GM11168 (cell line): ENCODE measurements around the gene CLEC1B.
"Not testable (repeated sequence)": the region's sequence is repeated elsewhere in the genome, so short reads cannot be mapped to it uniquely, and the experiment has no call there.

Experiments used
- in situ Hi-C: fragments of 300-500 bp; cut with MboI; formaldehyde crosslinking; loops from one replicate; pipeline ENCODE4 v1.12.0; 2022; ENCODE audit warnings: low sequenced_read_pairs; ENCODE audit not compliant: unreplicated experiment

The CLEC1B gene

GRCh38 chr12:9999016-9999415 lies at the start of gene CLEC1B:
Gene CLEC1B (minus strand): TSS chr12:9999121. CDS start chr12:9999100, 21 bp downstream.
- in situ Hi-C loops: no loop called here

DNA sequence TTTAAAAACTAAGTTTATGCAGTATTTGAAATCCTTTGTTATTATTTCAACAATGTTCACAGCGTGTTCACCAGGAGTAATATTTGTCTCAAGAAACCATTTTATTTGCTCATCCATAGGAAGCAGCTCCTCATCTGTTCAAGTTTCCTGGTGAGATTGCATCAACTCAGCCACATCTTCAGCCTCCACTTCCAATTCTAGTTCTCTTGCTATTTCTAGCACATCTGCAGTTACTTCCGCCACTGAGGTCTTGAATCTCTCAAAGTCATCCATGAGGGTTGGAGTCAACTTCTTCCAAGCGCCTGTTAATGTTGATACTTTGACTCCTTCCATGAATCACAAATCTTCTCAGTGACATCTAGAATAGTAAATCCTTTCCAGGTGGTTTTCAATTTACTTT lies 49.6 kb upstream of the CLEC1B start:
- in situ Hi-C loops: no loop called here

- in situ Hi-C loops: no loop called here
These were observed 43.2 kb upstream of the CLEC1B start for GRCh38 chr12:10042167-10042566.

- in situ Hi-C loops: no loop called here
These were observed 35.0 kb upstream of the CLEC1B start for GRCh38 chr12:10033783-10034545.

DNA sequence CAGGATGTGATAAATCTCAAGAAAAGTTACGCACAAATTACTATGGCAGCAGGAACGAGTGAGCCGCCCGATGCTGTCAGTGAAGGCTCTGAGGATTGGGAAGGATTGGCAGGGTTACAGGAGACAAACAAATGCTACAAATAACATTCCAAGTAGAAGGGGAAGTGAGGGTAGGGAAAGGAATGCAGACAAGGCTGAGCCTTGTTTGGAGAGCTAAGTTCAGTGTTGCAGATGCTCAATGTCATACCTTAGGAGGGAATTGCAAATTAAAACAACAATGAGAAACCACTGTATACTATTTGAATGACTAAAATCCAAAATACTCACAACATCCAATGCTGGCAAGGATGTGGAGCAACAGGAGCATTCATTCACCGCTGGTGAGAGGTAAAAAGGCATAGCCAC lies 32.9 kb upstream of the CLEC1B start:
- in situ Hi-C loops: no loop called here

- in situ Hi-C loops: no loop called here
These were observed 32.4 kb upstream of the CLEC1B start for GRCh38 chr12:10031321-10031720.

DNA sequence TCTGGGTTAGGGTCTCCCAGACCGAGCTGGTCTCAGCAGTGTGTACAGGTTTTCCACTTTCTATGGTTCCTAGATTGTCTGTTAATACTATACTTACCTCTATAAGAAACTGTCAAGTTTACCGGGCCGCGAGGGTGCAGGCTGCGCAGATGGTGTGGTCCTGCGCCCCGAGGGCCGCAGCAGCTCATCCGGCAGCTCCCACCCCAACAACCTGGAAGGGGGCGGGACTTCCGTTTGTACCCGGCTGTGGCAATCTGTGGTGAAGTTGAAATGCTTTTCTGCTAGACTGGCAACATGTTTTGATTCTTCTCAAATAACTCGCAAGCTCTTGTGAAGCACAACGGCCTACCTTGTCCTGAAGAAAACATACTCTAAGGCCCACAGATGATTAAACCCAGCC lies 31.5 kb upstream of the CLEC1B start, which contains the start of gene CLEC9A:
TSS of gene CLEC9A (plus strand) at position 237 of the 400 bp plus-strand sequence. CDS start 22,006 bp downstream, outside the sequence.
- in situ Hi-C loops: no loop called here

DNA sequence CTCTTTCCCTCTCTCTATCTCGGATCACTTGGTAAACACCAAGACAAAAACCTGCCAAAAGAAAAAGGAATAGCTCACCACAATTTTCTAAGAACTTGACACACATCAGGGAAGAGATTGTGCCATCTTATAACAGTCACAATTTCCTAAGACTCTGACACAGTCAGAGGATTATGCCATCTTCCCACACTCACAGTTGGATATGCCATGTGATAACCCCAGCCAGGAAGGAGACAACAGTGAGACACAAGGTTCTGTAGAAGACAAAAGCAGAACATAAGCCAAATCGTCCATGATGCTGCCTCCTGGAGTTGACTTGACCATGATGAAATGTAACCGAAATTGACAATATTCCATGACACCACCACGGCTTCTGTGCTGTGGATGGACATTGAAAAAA lies 28.8 kb upstream of the CLEC1B start:
- in situ Hi-C loops: no loop called here

- in situ Hi-C loops: no loop called here
These were observed 28.4 kb upstream of the CLEC1B start for GRCh38 chr12:10027311-10027710.

GRCh38 chr12:10026666-10027065 lies 27.7 kb upstream of the CLEC1B start:
- in situ Hi-C loops: not testable (repeated sequence)

GRCh38 chr12:10025236-10025635 lies 26.3 kb upstream of the CLEC1B start:
- in situ Hi-C loops: no loop called here

GRCh38 chr12:10021342-10021741 lies 22.4 kb upstream of the CLEC1B start:
- in situ Hi-C loops: no loop called here

DNA sequence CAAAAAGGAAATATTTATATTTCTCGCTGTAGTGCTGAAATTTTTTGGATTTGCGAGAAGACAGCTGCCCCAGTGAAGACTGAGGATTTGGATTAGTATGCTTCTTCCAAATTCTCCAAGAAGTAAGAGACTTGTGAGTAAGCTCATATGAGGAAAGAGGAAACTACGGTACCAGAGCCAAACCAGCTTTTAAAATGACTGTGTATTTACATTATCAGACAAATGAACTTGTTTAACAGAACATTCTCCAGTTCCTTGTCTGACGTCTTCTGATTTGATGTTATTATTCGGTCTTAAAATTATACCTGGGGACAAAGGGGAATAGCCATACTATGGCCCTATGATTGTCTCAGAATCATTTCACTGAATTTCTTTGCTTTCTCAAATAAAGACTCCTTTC lies 19.5 kb upstream of the CLEC1B start:
- in situ Hi-C loops: no loop called here

DNA sequence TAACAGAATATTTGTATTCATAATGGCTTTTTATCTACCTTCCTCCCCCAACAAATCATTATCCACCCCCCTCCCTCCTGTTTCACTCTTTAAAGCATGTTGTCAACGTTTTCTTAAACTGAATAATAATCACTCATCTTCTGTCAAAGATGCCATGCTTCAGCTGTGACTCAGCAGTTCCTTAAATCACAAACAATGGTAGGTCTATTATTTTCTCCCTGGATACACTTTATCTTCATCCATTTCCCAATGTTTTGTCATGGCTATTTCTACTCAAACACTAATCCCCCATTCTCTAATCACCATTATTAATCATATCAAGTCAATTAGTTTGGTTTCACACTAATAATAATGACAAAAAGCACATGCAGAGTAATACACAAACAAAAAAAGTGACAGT lies 18.0 kb upstream of the CLEC1B start:
- in situ Hi-C loops: no loop called here

- in situ Hi-C loops: no loop called here
These were observed 16.5 kb upstream of the CLEC1B start for GRCh38 chr12:10015450-10015849.

DNA sequence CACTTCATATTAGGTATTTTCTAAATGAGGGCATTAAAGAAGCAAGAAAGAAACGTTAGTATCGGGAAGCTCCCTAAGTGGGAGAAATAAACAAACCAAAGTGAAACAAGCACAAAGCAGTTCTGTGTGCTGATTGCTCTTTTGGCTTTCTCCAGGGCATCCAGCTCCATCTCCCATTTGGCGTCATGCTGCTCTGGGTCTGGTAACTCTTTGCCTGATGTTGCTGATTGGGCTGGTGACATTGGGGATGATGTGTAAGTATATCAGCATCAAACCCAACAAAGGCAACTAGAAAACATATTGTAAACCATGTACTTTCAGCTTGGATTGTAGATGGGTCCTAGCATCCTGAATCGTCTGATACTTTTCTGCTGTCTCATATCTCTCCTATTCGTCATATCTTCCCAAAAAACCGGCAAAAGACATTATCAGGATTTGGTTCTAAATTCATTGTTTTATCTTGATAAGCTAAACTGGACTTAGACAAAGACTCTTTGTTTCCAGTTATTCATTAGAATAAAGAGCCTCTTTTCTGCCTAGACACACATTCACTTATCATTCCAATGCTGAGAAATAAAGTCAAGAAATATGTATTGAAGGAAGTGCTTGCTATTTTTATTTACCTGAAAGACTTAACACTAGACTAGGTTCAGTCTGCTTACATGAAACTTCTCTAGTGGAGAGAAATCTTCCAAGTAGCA lies 13.9 kb upstream of the CLEC1B start:
- in situ Hi-C loops: no loop called here

- in situ Hi-C loops: no loop called here
These were observed 2.4 kb upstream of the CLEC1B start for GRCh38 chr12:10001171-10001776.

DNA sequence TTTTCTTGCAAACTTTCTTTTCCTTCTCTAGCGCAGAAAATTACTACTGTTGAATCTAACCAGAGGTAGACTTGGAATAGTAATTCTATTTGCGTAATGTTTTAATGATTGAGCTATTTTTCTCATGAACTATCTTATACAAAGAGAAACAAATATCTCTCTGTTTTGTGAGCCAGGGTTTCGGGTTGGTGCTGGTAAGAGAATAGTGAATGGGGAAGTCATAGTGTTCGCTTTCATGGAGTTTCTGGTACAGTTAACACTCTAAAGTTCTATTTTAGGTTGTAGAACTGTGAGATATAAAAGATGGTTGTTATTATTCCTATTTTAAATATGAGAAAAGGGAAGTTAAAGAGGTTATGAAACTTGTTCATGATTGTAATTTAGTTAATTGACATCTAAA lies 6.6 kb downstream of the CLEC1B start:
- in situ Hi-C loops: no loop called here

- in situ Hi-C loops: no loop called here
These were observed 7.0 kb downstream of the CLEC1B start for GRCh38 chr12:9991876-9992275.

GRCh38 chr12:9980126-9980525 lies 18.8 kb downstream of the CLEC1B start:
- in situ Hi-C loops: no loop called here

GRCh38 chr12:9977916-9978315 lies 21.0 kb downstream of the CLEC1B start:
- in situ Hi-C loops: no loop called here
